HepG2 (cell line): ENCODE results near the gene DPAGT1. TPM values are rescaled to one million over a fixed set of nuclear protein-coding genes. Genes with fewer than 3 reads are reported as not detected.

Experiments
- BRD4 ChIP-seq: sonication (generic); formaldehyde crosslinking; IDR thresholded peaks from 2 replicates; pipeline ENCODE4 v1.4.0; 2020; ENCODE audit warnings: missing genetic modification reagents
- DNMT1 ChIP-seq: sonication (generic); formaldehyde crosslinking; IDR thresholded peaks from 2 replicates; pipeline ENCODE4 v1.5.1; 2020; ENCODE audit warnings: mild to moderate bottlenecking, missing genetic modification reagents
- GTF2F1 ChIP-seq: fragments of 150-350 bp; IDR thresholded peaks from 2 replicates; pipeline ENCODE4 v1.6.1; 2014; ENCODE audit warnings: low read length
- HOXA5 ChIP-seq: sonication (generic); formaldehyde crosslinking; IDR thresholded peaks from 2 replicates; pipeline ENCODE4 v1.4.0; 2020; ENCODE audit warnings: missing genetic modification reagents
- LCORL ChIP-seq, 2 experiments: fragments of 450-650 bp in 1 of 2; sonication (generic) in 1 of 2; formaldehyde crosslinking in 1 of 2; IDR thresholded peaks; 2 replicates each; pipeline versions ENCODE4 v1.5.0 to v1.6.1; 2017 to 2020; ENCODE audit warnings: antibody characterized with exemption in 1 of 2, missing genetic modification reagents in 1 of 2
- MEIS1 ChIP-seq: sonication (generic); formaldehyde crosslinking; IDR thresholded peaks from 2 replicates; pipeline ENCODE4 v1.9.0; 2021; ENCODE audit warnings: mild to moderate bottlenecking, missing genetic modification reagents, moderate library complexity, borderline replicate concordance
- NFRKB ChIP-seq: fragments of 450-650 bp; IDR thresholded peaks from 2 replicates; pipeline ENCODE4 v1.6.1; 2017
- NR2C2 ChIP-seq: sonication (generic); formaldehyde crosslinking; IDR thresholded peaks from 2 replicates; pipeline ENCODE4 v1.4.0; 2020; ENCODE audit warnings: missing genetic modification reagents, mild to moderate bottlenecking, moderate library complexity, borderline replicate concordance
- PAF1 ChIP-seq: IDR thresholded peaks from 2 replicates; pipeline ENCODE4 v1.6.1; 2016; ENCODE audit warnings: missing genetic modification reagents, missing compliant biosample characterization
- RAD21 ChIP-seq: fragments of 450-650 bp; formaldehyde crosslinking; IDR thresholded peaks from 2 replicates; pipeline ENCODE4 v1.5.0; 2020; ENCODE audit warnings: mild to moderate bottlenecking
- RORA ChIP-seq: sonication (generic); formaldehyde crosslinking; IDR thresholded peaks from 2 replicates; pipeline ENCODE4 v1.5.0; 2020; ENCODE audit warnings: mild to moderate bottlenecking, missing genetic modification reagents, moderate library complexity
- SALL2 ChIP-seq: sonication (generic); formaldehyde crosslinking; IDR thresholded peaks from 2 replicates; pipeline ENCODE4 v1.8.1; 2023; ENCODE audit warnings: mild to moderate bottlenecking, missing genetic modification reagents, inconsistent platforms
- SNAPC2 ChIP-seq: sonication (generic); formaldehyde crosslinking; IDR thresholded peaks from 2 replicates; pipeline ENCODE4 v1.8.1; 2022; ENCODE audit warnings: mild to moderate bottlenecking, missing genetic modification reagents
- TGIF2 ChIP-seq: IDR thresholded peaks from 2 replicates; pipeline ENCODE4 v1.6.1; 2016; ENCODE audit warnings: control low read depth, missing compliant biosample characterization
- YEATS2 ChIP-seq: sonication (generic); formaldehyde crosslinking; IDR thresholded peaks from 2 replicates; pipeline ENCODE4 v1.4.0; 2020; ENCODE audit warnings: missing genetic modification reagents, borderline replicate concordance
- ZBTB21 ChIP-seq: sonication (generic); formaldehyde crosslinking; IDR thresholded peaks from 2 replicates; pipeline ENCODE4 v1.4.0; 2020; ENCODE audit warnings: missing genetic modification reagents
- ZFX ChIP-seq: sonication (generic); formaldehyde crosslinking; IDR thresholded peaks from 2 replicates; pipeline ENCODE4 v1.4.0; 2020; ENCODE audit warnings: mild to moderate bottlenecking, low read depth, missing genetic modification reagents, moderate library complexity
- ZKSCAN5 ChIP-seq: sonication (generic); formaldehyde crosslinking; IDR thresholded peaks from 2 replicates; pipeline ENCODE4 v1.5.1; 2020; ENCODE audit warnings: mild to moderate bottlenecking, missing genetic modification reagents
- ZNF558 ChIP-seq: sonication (generic); formaldehyde crosslinking; IDR thresholded peaks from 2 replicates; pipeline ENCODE4 v1.9.0; 2022; ENCODE audit warnings: mild to moderate bottlenecking, missing genetic modification reagents, borderline replicate concordance
- ZNF570 ChIP-seq: sonication (generic); formaldehyde crosslinking; IDR thresholded peaks from 2 replicates; pipeline ENCODE4 v1.4.0; 2020; ENCODE audit warnings: mild to moderate bottlenecking, missing genetic modification reagents, borderline replicate concordance
- ZNF644 ChIP-seq: IDR thresholded peaks from 2 replicates; pipeline ENCODE4 v1.6.1; 2016; ENCODE audit warnings: low read depth
- ZNF792 ChIP-seq: IDR thresholded peaks from 2 replicates; pipeline ENCODE4 v1.6.1; 2016
- ZSCAN12 ChIP-seq: sonication (generic); formaldehyde crosslinking; IDR thresholded peaks from 2 replicates; pipeline ENCODE4 v1.9.0; 2021; ENCODE audit warnings: mild to moderate bottlenecking, missing genetic modification reagents
- polyA plus RNA-seq, 8 experiments: library from polyadenylated mRNA; depleted of rRNA in 3 of 8; stranded (reverse) in 7 of 8; unstranded in 1 of 8; fragments of >200 nt; fragmentation: Illumina TruSeq in 4 of 8; extraction: Trizol in 4 of 8; gene quantifications; 2 replicates each; pipeline versions ENCODE4 v1.2.1 to v1.2.3, GENCODE V29; 2011 to 2016; ENCODE audit warnings: low read depth in 4 of 8, missing spikeins in 1 of 8, mixed read lengths in 1 of 8; ENCODE audit not compliant: insufficient read depth in 1 of 8
- total RNA-seq, 5 experiments: library from RNA; depleted of rRNA; stranded (reverse); fragments of >200 nt; fragmentation: Illumina TruSeq; extraction: Trizol; gene quantifications; 2 replicates each; pipeline ENCODE4 v1.2.3, GENCODE V29; 2016; ENCODE audit warnings: low read depth in 1 of 5
- TF ChIP-seq, protein P1 (sequence below): sonication (generic); formaldehyde crosslinking; conservative IDR thresholded peaks from 2 replicates; pipeline ENCODE4 v1.4.0; 2020; ENCODE audit warnings: missing genetic modification reagents
- TF ChIP-seq, protein P2 (sequence below): sonication (generic); formaldehyde crosslinking; IDR thresholded peaks from 2 replicates; pipeline ENCODE4 v1.8.0; 2022; ENCODE audit warnings: mild to moderate bottlenecking, missing genetic modification reagents, borderline replicate concordance
- TF ChIP-seq, protein P3 (sequence below): sonication (generic); formaldehyde crosslinking; IDR thresholded peaks from 2 replicates; pipeline ENCODE4 v1.4.0; 2020; ENCODE audit warnings: mild to moderate bottlenecking, missing genetic modification reagents
- TF ChIP-seq, protein P4 (sequence below): sonication (generic); formaldehyde crosslinking; IDR thresholded peaks from 2 replicates; pipeline ENCODE4 v1.8.0; 2022; ENCODE audit warnings: missing genetic modification reagents, mild to moderate bottlenecking, moderate library complexity, borderline replicate concordance

The DPAGT1 gene
- total and polyA plus RNA-seq, 2 of the 13 experiments (the other 11 are each of a cell fraction or from before 2014, with no cell fraction given) = 37.6 to 70.7 TPM

DNA sequence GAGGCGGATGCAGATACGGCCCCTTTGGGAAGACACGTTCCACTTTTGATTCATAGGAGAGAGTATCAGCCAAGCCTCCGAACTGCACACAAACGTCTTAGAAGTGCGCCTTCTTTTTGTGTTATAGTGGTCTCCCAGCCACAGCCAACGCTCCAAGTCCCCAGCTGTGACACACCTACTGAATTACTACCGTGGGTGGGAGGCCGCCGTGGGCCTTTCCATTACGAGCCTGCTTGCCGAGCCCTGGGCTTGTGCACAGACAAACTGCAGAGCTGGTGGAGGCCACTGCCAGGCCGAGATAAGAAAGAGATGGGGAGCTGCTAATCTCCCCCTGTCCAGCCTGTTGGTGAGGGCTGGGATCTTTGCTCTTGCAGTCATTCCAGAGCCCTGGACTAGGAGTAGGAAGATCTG, 16.2 kb downstream of the DPAGT1 start (continued):
- TF ChIP-seq PAF1 (CRISPR knock-in tag) (no peak), ZSCAN12 (CRISPR knock-in tag) (no peak), RAD21 (no peak), ZNF558 (CRISPR knock-in tag) (no peak), ZFX (CRISPR knock-in tag) (peak; percentile 43; the same call in 1 of the 2 replicates), SNAPC2 (CRISPR knock-in tag) (no peak), DNMT1 (CRISPR knock-in tag) (no peak), YEATS2 (CRISPR knock-in tag) (no peak), NR2C2 (CRISPR knock-in tag) (no peak), GTF2F1 (no peak), MEIS1 (no peak), ZNF792 (0 out of 2 replicates have a peak, but pooled peaks have one; percentile 3), ZNF570 (no peak), NFRKB (no peak), SALL2 (CRISPR knock-in tag) (no peak), LCORL (IDR thresholded peaks at IDR 0.05) (no peak), LCORL (CRISPR knock-in tag; IDR thresholded peaks at IDR 0.05) (0 out of 2 replicates have a peak, but pooled peaks have one; percentile 5), ZBTB21 (CRISPR knock-in tag) (no peak), TGIF2 (CRISPR knock-in tag) (no peak), BRD4 (CRISPR knock-in tag) (no peak), ZKSCAN5 (CRISPR knock-in tag) (no peak), HOXA5 (CRISPR knock-in tag) (0 out of 2 replicates have a peak, but pooled peaks have one; percentile 13), RORA (CRISPR knock-in tag) (no peak), ZNF644 (no peak)
- TF ChIP-seq, protein P1, sequence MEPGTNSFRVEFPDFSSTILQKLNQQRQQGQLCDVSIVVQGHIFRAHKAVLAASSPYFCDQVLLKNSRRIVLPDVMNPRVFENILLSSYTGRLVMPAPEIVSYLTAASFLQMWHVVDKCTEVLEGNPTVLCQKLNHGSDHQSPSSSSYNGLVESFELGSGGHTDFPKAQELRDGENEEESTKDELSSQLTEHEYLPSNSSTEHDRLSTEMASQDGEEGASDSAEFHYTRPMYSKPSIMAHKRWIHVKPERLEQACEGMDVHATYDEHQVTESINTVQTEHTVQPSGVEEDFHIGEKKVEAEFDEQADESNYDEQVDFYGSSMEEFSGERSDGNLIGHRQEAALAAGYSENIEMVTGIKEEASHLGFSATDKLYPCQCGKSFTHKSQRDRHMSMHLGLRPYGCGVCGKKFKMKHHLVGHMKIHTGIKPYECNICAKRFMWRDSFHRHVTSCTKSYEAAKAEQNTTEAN (CRISPR knock-in tag) = 0 out of 2 replicates have a peak, but pooled peaks have one; percentile 1
- TF ChIP-seq, protein P2, sequence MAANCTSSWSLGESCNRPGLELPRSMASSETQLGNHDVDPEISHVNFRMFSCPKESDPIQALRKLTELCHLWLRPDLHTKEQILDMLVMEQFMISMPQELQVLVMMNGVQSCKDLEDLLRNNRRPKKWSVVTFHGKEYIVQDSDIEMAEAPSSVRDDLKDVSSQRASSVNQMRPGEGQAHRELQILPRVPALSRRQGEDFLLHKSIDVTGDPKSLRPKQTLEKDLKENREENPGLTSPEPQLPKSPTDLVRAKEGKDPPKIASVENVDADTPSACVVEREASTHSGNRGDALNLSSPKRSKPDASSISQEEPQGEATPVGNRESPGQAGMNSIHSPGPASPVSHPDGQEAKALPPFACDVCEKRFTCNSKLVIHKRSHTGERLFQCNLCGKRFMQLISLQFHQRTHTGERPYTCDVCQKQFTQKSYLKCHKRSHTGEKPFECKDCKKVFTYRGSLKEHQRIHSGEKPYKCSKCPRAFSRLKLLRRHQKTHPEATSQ (CRISPR knock-in tag) = no peak
- TF ChIP-seq, protein P3, sequence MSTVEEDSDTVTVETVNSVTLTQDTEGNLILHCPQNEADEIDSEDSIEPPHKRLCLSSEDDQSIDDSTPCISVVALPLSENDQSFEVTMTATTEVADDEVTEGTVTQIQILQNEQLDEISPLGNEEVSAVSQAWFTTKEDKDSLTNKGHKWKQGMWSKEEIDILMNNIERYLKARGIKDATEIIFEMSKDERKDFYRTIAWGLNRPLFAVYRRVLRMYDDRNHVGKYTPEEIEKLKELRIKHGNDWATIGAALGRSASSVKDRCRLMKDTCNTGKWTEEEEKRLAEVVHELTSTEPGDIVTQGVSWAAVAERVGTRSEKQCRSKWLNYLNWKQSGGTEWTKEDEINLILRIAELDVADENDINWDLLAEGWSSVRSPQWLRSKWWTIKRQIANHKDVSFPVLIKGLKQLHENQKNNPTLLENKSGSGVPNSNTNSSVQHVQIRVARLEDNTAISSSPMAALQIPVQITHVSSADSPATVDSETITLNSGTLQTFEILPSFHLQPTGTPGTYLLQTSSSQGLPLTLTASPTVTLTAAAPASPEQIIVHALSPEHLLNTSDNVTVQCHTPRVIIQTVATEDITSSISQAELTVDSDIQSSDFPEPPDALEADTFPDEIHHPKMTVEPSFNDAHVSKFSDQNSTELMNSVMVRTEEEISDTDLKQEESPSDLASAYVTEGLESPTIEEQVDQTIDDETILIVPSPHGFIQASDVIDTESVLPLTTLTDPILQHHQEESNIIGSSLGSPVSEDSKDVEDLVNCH (CRISPR knock-in tag) = no peak
- TF ChIP-seq, protein P4, sequence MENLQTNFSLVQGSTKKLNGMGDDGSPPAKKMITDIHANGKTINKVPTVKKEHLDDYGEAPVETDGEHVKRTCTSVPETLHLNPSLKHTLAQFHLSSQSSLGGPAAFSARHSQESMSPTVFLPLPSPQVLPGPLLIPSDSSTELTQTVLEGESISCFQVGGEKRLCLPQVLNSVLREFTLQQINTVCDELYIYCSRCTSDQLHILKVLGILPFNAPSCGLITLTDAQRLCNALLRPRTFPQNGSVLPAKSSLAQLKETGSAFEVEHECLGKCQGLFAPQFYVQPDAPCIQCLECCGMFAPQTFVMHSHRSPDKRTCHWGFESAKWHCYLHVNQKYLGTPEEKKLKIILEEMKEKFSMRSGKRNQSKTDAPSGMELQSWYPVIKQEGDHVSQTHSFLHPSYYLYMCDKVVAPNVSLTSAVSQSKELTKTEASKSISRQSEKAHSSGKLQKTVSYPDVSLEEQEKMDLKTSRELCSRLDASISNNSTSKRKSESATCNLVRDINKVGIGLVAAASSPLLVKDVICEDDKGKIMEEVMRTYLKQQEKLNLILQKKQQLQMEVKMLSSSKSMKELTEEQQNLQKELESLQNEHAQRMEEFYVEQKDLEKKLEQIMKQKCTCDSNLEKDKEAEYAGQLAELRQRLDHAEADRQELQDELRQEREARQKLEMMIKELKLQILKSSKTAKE = no peak
